Mammary epithelial cell (primary cell): ENCODE results near the gene WDR86.

ENCODE experiments used
- CTCF ChIP-seq, 2 donors: IDR thresholded peaks in 1 of 2; conservative IDR thresholded peaks in 1 of 2; 2 replicates each; pipeline ENCODE4 v1.5.1; 2011 to 2012; ENCODE audit warnings: inconsistent platforms in 2 of 2, low read length in 2 of 2, mild to moderate bottlenecking in 2 of 2, control low read depth in 1 of 2, low read depth in 1 of 2; ENCODE audit not compliant: insufficient read depth in 1 of 2; ENCODE audit errors: extremely low read depth in 1 of 2
- EZH2 ChIP-seq: IDR thresholded peaks from 2 replicates; pipeline ENCODE4 v1.6.1; 2012; ENCODE audit warnings: low read length, inconsistent platforms, borderline replicate concordance

DNA sequence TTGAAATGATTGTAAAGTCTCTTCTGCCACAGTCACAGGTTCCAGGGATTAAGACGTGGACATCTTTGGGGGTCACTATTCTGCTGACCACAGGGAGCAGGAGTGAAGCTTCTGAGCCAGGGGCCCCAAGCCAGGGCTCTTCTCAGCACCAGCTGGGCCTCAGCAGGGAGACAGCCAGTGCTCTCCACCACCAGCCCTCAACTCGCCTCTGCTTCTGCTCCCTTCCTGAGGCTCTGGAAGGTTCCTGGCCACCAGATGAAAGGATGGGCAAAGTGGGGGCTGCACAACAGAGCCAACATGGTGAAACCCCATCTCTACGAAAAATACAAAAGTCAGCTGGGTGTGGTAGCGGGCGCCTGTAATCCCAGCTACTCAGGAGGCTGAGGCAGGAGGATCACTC lies 41.3 kb upstream of the WDR86 start:
- TF ChIP-seq CTCF (conservative IDR thresholded peaks at IDR 0.05 in 1 of 2, IDR thresholded peaks at IDR 0.05 in 1 of 2; ENCODE audit: extremely low read depth in 1 of 2, insufficient read depth in 1 of 2, low read depth in 1 of 2, low read length in 2 of 2) (no peak), EZH2 (no peak)
